Cerebellar cortex (tissue), 1 donor: Measurements from ENCODE around the gene ARPC5.

Experiments used
- DNase-seq: peaks from one replicate; pipeline ENCODE4 v3.0.0-alpha.2; 2015; ENCODE audit warnings: low spot score

ARPC5 gene

GRCh38 chr1:183586455-183586854, 49.1 kb downstream of the ARPC5 start:
- no peak for DNase-seq

GRCh38 chr1:183585038-183585437, 50.5 kb downstream of the ARPC5 start:
- no peak for DNase-seq

- DNase-seq, result no peak
Observed at GRCh38 chr1:183584147-183584546, 51.4 kb downstream of the ARPC5 start.

- DNase-seq, result no peak
Observed at GRCh38 chr1:183583466-183583865, 52.1 kb downstream of the ARPC5 start.

- DNase-seq, result no peak
Observed at GRCh38 chr1:183582021-183582713, 53.4 kb downstream of the ARPC5 start.

GRCh38 chr1:183580281-183580682, 55.3 kb downstream of the ARPC5 start:
- DNase-seq, result peak; percentile 7

GRCh38 chr1:183578856-183579255, 56.7 kb downstream of the ARPC5 start:
- DNase-seq, result no peak

- DNase-seq, result no peak
Observed at GRCh38 chr1:183577897-183578465, 57.6 kb downstream of the ARPC5 start.

GRCh38 chr1:183576537-183576936, 59.0 kb downstream of the ARPC5 start:
- no peak for DNase-seq

- DNase-seq, result no peak
Observed at GRCh38 chr1:183575606-183576005, 60.0 kb downstream of the ARPC5 start.

GRCh38 chr1:183572721-183573120, 62.9 kb downstream of the ARPC5 start:
- DNase-seq, result no peak

- no peak for DNase-seq
Observed at GRCh38 chr1:183571678-183572268, 63.8 kb downstream of the ARPC5 start.
